ENCODE data around the gene OR6B3.

DNA sequence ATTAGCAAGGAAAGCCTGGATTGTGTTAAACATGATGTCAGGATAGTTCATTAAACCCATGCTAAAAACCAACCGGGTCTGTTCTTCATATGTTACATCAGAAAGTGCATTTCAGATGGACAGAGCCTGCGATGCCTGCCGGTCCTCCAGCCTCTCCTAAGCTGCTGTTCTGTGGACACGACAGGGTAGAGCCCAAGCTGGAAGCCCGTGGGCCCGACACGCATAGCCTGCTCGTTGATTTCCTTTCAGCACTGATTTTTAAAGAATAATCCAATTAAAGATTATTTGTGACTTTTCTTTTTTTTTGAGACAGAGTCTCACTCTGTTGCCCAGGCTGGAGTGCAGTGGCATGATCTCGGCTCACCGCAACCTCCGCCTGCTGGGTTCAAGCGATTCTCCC lies 797 bp downstream of the OR6B3 start:
- TF ChIP-seq EZH2 (IDR thresholded peaks at IDR 0.05) (no peak), POLR2AphosphoS5 (IDR thresholded peaks at IDR 0.05; ENCODE audit: borderline replicate concordance, low read depth, low read length) (no peak)

Data from SK-N-MC (cell line).